IMR-90 (cell line): ENCODE results near the gene GABBR1. TPM values are rescaled to one million over a fixed set of nuclear protein-coding genes. Genes with fewer than 3 reads are reported as not detected.
A peak's percentile ranks its signal among the peaks of the same experiment; 100 is the strongest.

Experiments used
- ATAC-seq: fragments of 200-7000 bp; cut with Tn5 transposase; 2 replicates; pipeline ENCODE4 v1.9.1; 2020; ENCODE audit warnings: low read depth, mild to moderate bottlenecking, moderate library complexity
- BruUV-seq: library from RNA; stranded (reverse); fragments of 400-500 nt; replicated peaks from 2 replicates; lab custom pipeline; 2021; lab: Mats Ljungman, UMichigan
- CTCF ChIA-PET: fragments of 300-600 bp; formaldehyde crosslinking; extraction: SDS; loops from one replicate; lab custom pipeline; 2021; ENCODE audit warnings: antibody characterized with exemption; lab: Yijun Ruan, JAX
- POLR2A ChIA-PET: fragments of 300-600 bp; sonication (Branson Sonifier 250); formaldehyde crosslinking; loops from one replicate; lab custom pipeline; 2022; ENCODE audit warnings: antibody characterized with exemption; ENCODE audit not compliant: unreplicated experiment; lab: Charles Lee
- DNase-seq: peaks from one replicate; pipeline ENCODE4 v3.0.0; 2013
- H2AFZ ChIP-seq: replicated peaks from 2 replicates; pipeline ENCODE3; 2013; ENCODE audit warnings: low read length, mild to moderate bottlenecking; ENCODE audit not compliant: poor library complexity
- H2AK5ac ChIP-seq: 2 replicates; pipeline ENCODE4 v1.6.1; 2013; ENCODE audit warnings: low read depth, low read length, inconsistent platforms
- H2AK9ac ChIP-seq: replicated peaks from 2 replicates; pipeline ENCODE3; 2013; ENCODE audit warnings: mild to moderate bottlenecking, low read depth, low read length, moderate library complexity; ENCODE audit not compliant: poor library complexity
- H2BK120ac ChIP-seq: 2 replicates; pipeline ENCODE4 v1.6.1; 2013; ENCODE audit warnings: low read depth, low read length, inconsistent platforms
- H2BK15ac ChIP-seq: 3 replicates; pipeline ENCODE4 v1.6.1; 2013; ENCODE audit warnings: low read depth, low read length, inconsistent platforms
- H2BK20ac ChIP-seq: 2 replicates; pipeline ENCODE4 v1.6.1; 2013; ENCODE audit warnings: low read depth, mild to moderate bottlenecking, inconsistent platforms, low read length, moderate library complexity
- H2BK5ac ChIP-seq: 2 replicates; pipeline ENCODE4 v1.6.1; 2013; ENCODE audit warnings: mild to moderate bottlenecking, low read depth, low read length, inconsistent platforms; ENCODE audit not compliant: poor library complexity, severe bottlenecking
- H3K14ac ChIP-seq: replicated peaks from 2 replicates; pipeline ENCODE4 v1.6.1; 2013; ENCODE audit warnings: low read depth, low read length, inconsistent platforms
- H3K18ac ChIP-seq: 2 replicates; pipeline ENCODE4 v1.6.1; 2013; ENCODE audit warnings: low read depth, low read length, control low read depth
- H3K23ac ChIP-seq: 2 replicates; pipeline ENCODE4 v1.6.1; 2013; ENCODE audit warnings: low read depth, low read length, inconsistent platforms
- H3K27ac ChIP-seq: 2 replicates; pipeline ENCODE4 v1.5.1; 2013; ENCODE audit warnings: mild to moderate bottlenecking, control low read depth, low read length; ENCODE audit not compliant: insufficient read depth
- H3K27me3 ChIP-seq: 2 replicates; pipeline ENCODE4 v1.6.1; 2013; ENCODE audit warnings: low read length; ENCODE audit not compliant: control insufficient read depth, insufficient read depth
- H3K36me3 ChIP-seq: 2 replicates; pipeline ENCODE4 v1.6.1; 2013; ENCODE audit warnings: low read length, mixed read lengths; ENCODE audit not compliant: control insufficient read depth, insufficient read depth
- H3K4ac ChIP-seq: 2 replicates; pipeline ENCODE4 v1.6.1; 2013; ENCODE audit warnings: low read depth, low read length, inconsistent platforms
- H3K4me1 ChIP-seq: 2 replicates; pipeline ENCODE4 v1.6.1; 2013; ENCODE audit warnings: low read length, mixed read lengths; ENCODE audit not compliant: control insufficient read depth, insufficient read depth
- H3K4me2 ChIP-seq: 2 replicates; pipeline ENCODE4 v1.6.1; 2013; ENCODE audit warnings: low read depth, mild to moderate bottlenecking, control low read depth, low read length, moderate library complexity
- H3K4me3 ChIP-seq: 2 replicates; pipeline ENCODE4 v1.5.1; 2013; ENCODE audit warnings: low read depth, mild to moderate bottlenecking, control low read depth, low read length, moderate library complexity; ENCODE audit not compliant: insufficient read depth
- H3K56ac ChIP-seq: 2 replicates; pipeline ENCODE4 v1.6.1; 2013; ENCODE audit warnings: low read length, inconsistent platforms; ENCODE audit not compliant: insufficient read depth; ENCODE audit errors: extremely low read depth
- H3K79me1 ChIP-seq, 2 experiments: 2 replicates each; pipeline ENCODE4 v1.6.1; 2013; ENCODE audit warnings: low read length in 2 of 2, inconsistent platforms in 1 of 2, low read depth in 1 of 2
- H3K9ac ChIP-seq: 2 replicates; pipeline ENCODE4 v1.6.1; 2013; ENCODE audit warnings: low read depth, low read length, control low read depth
- H3K9me1 ChIP-seq: 2 replicates; pipeline ENCODE4 v1.6.1; 2013; ENCODE audit warnings: low read length, inconsistent platforms; ENCODE audit not compliant: insufficient read depth
- H3K9me3 ChIP-seq: 2 replicates; pipeline ENCODE4 v1.6.1; 2013; ENCODE audit warnings: low read length; ENCODE audit not compliant: control insufficient read depth, insufficient read depth
- H4K20me1 ChIP-seq: 2 replicates; pipeline ENCODE4 v1.6.1; 2013; ENCODE audit warnings: low read length, inconsistent platforms; ENCODE audit not compliant: insufficient read depth
- H4K5ac ChIP-seq: 2 replicates; pipeline ENCODE4 v1.6.1; 2013; ENCODE audit warnings: mild to moderate bottlenecking, low read depth, low read length, control low read depth
- H4K8ac ChIP-seq, 2 experiments: 2 replicates each; pipeline ENCODE4 v1.6.1; 2013; ENCODE audit warnings: low read depth in 2 of 2, low read length in 2 of 2, control low read depth in 1 of 2, inconsistent platforms in 1 of 2
- H4K91ac ChIP-seq: 2 replicates; pipeline ENCODE4 v1.6.1; 2013; ENCODE audit warnings: low read depth, low read length, inconsistent platforms; ENCODE audit not compliant: insufficient read depth
- NFE2L2 ChIP-seq: fragments of 150-350 bp; IDR thresholded peaks from 2 replicates; pipeline ENCODE4 v1.6.1; 2016; ENCODE audit warnings: low read depth, mild to moderate bottlenecking, low read length
- SMC3 ChIP-seq: fragments of 150-350 bp; IDR thresholded peaks from 2 replicates; pipeline ENCODE4 v1.6.1; 2016; ENCODE audit warnings: low read depth, mild to moderate bottlenecking, antibody characterized with exemption, low read length, moderate library complexity
- WGBS, 2 experiments: methylation state at CpG; one replicate each; pipeline versions ENCODE4 v1.1.5 to v1.1.7; 2013; ENCODE audit warnings: missing lambda C conversion rate in 2 of 2; ENCODE audit not compliant: insufficient read length in 1 of 2; ENCODE audit errors: extremely low coverage in 2 of 2; 5-methylcytosine and 5-hydroxymethylcytosine counted together
- dilution Hi-C: fragments of 300-500 bp; cut with HindIII; formaldehyde crosslinking; loops from one replicate; pipeline ENCODE4 v1.14.3; 2018; ENCODE audit warnings: low sequenced_read_pairs; ENCODE audit not compliant: unreplicated experiment
- in situ Hi-C: fragments of 300-500 bp; cut with MboI; formaldehyde crosslinking; loops from 3 replicates; pipeline ENCODE4 v1.14.3; 2019; ENCODE audit warnings: low sequenced_read_pairs, inconsistent platforms, mixed read lengths
- intact Hi-C: fragments of 100-400 bp; cut with micrococcal nuclease; formaldehyde crosslinking; loops from 2 replicates; pipeline ENCODE4 v1.10.0; 2022
- polyA plus RNA-seq, 3 experiments: library from polyadenylated mRNA; depleted of rRNA; stranded (reverse); fragments of >200 nt; gene quantifications; 2 replicates each; pipeline ENCODE4 v1.2.3, GENCODE V29; 2012; ENCODE audit warnings: low replicate concordance in 1 of 3
- total RNA-seq: library from RNA; depleted of rRNA; stranded (reverse); fragments of >200 nt; gene quantifications from 2 replicates; pipeline ENCODE4 v1.2.3, GENCODE V29; 2012
- TF ChIP-seq, protein P1 (sequence below): conservative IDR thresholded peaks from 2 replicates; pipeline ENCODE4 v1.5.1; 2012; ENCODE audit warnings: mild to moderate bottlenecking, low read depth, low read length, improper control_type of control experiment

The GABBR1 gene
- total and polyA plus RNA-seq, 2 of the 4 experiments (the other 2 are of a cell fraction): 5.9 to 31.5 TPM

DNA sequence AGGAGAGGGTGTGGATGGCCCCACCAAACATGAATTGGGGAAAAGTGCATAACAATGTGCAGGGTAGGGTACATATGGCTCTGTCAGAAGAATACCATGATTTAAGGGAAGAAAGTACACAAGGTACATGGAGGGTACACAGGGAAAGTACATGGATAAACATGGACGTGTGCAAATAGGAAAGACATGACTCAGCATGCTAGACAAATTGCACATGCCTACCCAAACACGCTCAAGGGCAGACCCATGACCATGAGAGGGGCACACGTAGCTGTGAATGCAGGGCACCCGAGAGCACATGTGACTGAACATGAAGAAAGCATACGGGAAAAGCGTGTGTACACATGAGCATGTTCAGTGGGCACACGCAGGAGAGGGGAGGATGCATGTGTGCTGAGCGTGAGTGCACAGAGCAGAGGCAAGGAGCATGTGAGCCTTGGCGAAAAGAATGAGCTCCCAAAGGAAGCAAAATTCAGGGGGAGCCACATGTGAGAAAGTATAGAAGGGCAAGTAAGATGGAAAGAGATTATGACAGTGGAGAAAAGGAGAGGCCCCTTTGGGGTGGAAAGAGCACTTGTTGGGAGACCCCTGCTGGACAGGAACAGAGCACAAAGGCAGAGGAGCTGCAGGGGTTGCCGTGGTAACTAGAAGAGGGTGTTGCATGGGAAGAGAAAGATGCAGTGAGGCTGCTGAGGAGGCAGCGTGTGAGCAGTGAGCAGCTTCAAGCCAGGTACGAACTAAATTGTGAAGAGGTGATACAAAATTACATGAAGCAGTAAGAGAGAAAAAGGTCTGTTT is 30.2 kb downstream of the GABBR1 start:
- peaks cover 3% of the 10 kb centered on the region; the same call in 1 of the 2 replicates for H3K9me1 ChIP-seq
- no peak overlapping the region for H3K56ac ChIP-seq
- no peaks in the 10 kb centered on the region for H3K27me3 ChIP-seq
- H4K8ac ChIP-seq: no peak overlapping the region
- H3K4me2 ChIP-seq: no peak overlapping the region
- 0 out of 2 replicates have a peak, but pooled peaks have one; percentile 9 for TF ChIP-seq NFE2L2
- TF ChIP-seq, protein P1, sequence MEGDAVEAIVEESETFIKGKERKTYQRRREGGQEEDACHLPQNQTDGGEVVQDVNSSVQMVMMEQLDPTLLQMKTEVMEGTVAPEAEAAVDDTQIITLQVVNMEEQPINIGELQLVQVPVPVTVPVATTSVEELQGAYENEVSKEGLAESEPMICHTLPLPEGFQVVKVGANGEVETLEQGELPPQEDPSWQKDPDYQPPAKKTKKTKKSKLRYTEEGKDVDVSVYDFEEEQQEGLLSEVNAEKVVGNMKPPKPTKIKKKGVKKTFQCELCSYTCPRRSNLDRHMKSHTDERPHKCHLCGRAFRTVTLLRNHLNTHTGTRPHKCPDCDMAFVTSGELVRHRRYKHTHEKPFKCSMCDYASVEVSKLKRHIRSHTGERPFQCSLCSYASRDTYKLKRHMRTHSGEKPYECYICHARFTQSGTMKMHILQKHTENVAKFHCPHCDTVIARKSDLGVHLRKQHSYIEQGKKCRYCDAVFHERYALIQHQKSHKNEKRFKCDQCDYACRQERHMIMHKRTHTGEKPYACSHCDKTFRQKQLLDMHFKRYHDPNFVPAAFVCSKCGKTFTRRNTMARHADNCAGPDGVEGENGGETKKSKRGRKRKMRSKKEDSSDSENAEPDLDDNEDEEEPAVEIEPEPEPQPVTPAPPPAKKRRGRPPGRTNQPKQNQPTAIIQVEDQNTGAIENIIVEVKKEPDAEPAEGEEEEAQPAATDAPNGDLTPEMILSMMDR: peak; percentile 18; the same call in 1 of the 2 replicates
- no peak for TF ChIP-seq SMC3
- H2AK5ac ChIP-seq: no peak overlapping the region
- dilution Hi-C loops: no loop called here
- H3K27ac ChIP-seq: no peak overlapping the region
- in situ Hi-C loops: no loop called here
- no peak overlapping the region for H2AK9ac ChIP-seq
- TSS peak; percentile 78 for BruUV-seq
- 82% methylated on average over 12 of the region's 12 CpGs; no CpG with 5 or more reads in 1 of the 2 experiments for WGBS, 2 experiments
- H3K79me1 ChIP-seq: no peaks in the 10 kb centered on the region; a peak in 1 of 4 replicates
- ChIA-PET CTCF (no interaction called here), POLR2A (no interaction called here)
- DNase-seq: peak; percentile 7
- H2BK120ac ChIP-seq: no peak overlapping the region
- no peak overlapping the region for H3K9ac ChIP-seq
- H3K4ac ChIP-seq: no peak overlapping the region
- no peak overlapping the region for H3K14ac ChIP-seq
- ATAC-seq: no peak
- no peak overlapping the region for H2BK15ac ChIP-seq
- no peak overlapping the region for H3K18ac ChIP-seq
- H4K91ac ChIP-seq: no peak overlapping the region
- H3K4me3 ChIP-seq: no peak overlapping the region
- intact Hi-C loops: no loop called here
- no peak overlapping the region for H3K23ac ChIP-seq
- H2AFZ ChIP-seq: no peak overlapping the region
- H4K20me1 ChIP-seq: no peaks in the 10 kb centered on the region
- no peak overlapping the region for H2BK5ac ChIP-seq
- no peaks in the 10 kb centered on the region for H3K9me3 ChIP-seq
- no peak overlapping the region for H2BK20ac ChIP-seq
- H3K36me3 ChIP-seq: peaks cover 55% of the 10 kb centered on the region
- no peak overlapping the region for H4K5ac ChIP-seq
- H3K4me1 ChIP-seq: no peaks in the 10 kb centered on the region
